ENCODE measurements around the gene RBMS1.

DNA sequence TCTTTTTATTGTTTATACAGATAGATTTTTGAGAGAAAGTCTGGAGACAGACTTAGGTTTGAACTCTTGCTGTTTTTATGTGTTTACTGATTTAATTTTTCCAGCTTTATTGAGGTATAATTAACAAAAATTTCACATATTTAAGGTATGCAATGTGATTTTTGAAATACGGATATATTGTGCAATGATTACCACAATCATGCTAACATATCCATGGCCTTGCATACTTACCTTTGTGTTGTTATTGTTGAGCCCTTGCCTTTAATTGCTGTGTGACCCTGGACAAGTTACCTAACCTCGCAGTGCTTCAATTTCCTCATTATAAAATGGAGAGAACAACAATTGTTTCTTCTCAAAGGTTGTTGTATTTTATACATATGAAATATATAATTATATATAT lies 13.9 kb upstream of the RBMS1 start:
- TF ChIP-seq, protein P1, sequence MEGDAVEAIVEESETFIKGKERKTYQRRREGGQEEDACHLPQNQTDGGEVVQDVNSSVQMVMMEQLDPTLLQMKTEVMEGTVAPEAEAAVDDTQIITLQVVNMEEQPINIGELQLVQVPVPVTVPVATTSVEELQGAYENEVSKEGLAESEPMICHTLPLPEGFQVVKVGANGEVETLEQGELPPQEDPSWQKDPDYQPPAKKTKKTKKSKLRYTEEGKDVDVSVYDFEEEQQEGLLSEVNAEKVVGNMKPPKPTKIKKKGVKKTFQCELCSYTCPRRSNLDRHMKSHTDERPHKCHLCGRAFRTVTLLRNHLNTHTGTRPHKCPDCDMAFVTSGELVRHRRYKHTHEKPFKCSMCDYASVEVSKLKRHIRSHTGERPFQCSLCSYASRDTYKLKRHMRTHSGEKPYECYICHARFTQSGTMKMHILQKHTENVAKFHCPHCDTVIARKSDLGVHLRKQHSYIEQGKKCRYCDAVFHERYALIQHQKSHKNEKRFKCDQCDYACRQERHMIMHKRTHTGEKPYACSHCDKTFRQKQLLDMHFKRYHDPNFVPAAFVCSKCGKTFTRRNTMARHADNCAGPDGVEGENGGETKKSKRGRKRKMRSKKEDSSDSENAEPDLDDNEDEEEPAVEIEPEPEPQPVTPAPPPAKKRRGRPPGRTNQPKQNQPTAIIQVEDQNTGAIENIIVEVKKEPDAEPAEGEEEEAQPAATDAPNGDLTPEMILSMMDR (conservative IDR thresholded peaks at IDR 0.05; ENCODE audit: low read depth, low read length), result no peak
- TF ChIP-seq EZH2phosphoT487 (IDR thresholded peaks at IDR 0.05; ENCODE audit: borderline replicate concordance, low read length) (no peak), EZH2 (IDR thresholded peaks at IDR 0.05; ENCODE audit: low read length, unreplicated experiment) (no peak)
